Activated CD4-positive, alpha-beta T cell treated with anti-CD3 and anti-CD28 coated beads, Interleukin-2, amount 10 ng/mL, durations not matched to agents 24 days and 14 days (primary cell): ENCODE results near the gene CCSER1. TPM values are rescaled to one million over a fixed set of nuclear protein-coding genes. Genes with fewer than 3 reads are reported as not detected.
"Not testable (repeated sequence)": the region's sequence is repeated elsewhere in the genome, so short reads cannot be mapped to it uniquely, and the experiment has no call there.

Experiments used
- DNase-seq: peaks from one replicate; pipeline ENCODE4 v3.0.0; 2022
- H3K27ac Mint-ChIP-seq: one replicate; pipeline ENCODE4 v1.8.0; 2022; ENCODE audit warnings: mild to moderate bottlenecking, mixed read lengths
- H3K27me3 Mint-ChIP-seq: one replicate; pipeline ENCODE4 v1.8.0; 2022; ENCODE audit warnings: mixed read lengths
- H3K36me3 Mint-ChIP-seq: one replicate; pipeline ENCODE4 v1.8.0; 2022; ENCODE audit warnings: low read depth, mild to moderate bottlenecking, mixed read lengths
- H3K4me1 Mint-ChIP-seq: one replicate; pipeline ENCODE4 v1.8.0; 2021; ENCODE audit warnings: mixed read lengths
- H3K4me3 Mint-ChIP-seq: one replicate; pipeline ENCODE4 v1.8.0; 2022; ENCODE audit warnings: mild to moderate bottlenecking, moderate library complexity, mixed read lengths
- H3K9me3 Mint-ChIP-seq: one replicate; pipeline ENCODE4 v1.8.0; 2021; ENCODE audit warnings: mixed read lengths
- intact Hi-C: fragments of 100-400 bp; cut with micrococcal nuclease; formaldehyde crosslinking; loops from one replicate; pipeline ENCODE4 v1.15.1; 2023
- total RNA-seq: library from RNA; stranded (reverse); gene quantifications from 2 replicates; pipeline ENCODE4 v1.2.3, GENCODE V29; 2022

The CCSER1 gene
- total RNA-seq, 1 donor from 2014 or later, result not detected

- intact Hi-C loops, result no loop called here
- Mint-ChIP-seq H3K27me3 (no peaks in the 10 kb centered on the region), H3K4me1 (no peaks in the 10 kb centered on the region), H3K9me3 (no peaks in the 10 kb centered on the region), H3K36me3 (no peaks in the 10 kb centered on the region), H3K27ac (no peak overlapping the region), H3K4me3 (no peak overlapping the region)
- DNase-seq, result no peak
Observed at GRCh38 chr4:90318193-90318592, 191.0 kb downstream of the CCSER1 start.

GRCh38 chr4:90328558-90328957 lies 201.4 kb downstream of the CCSER1 start:
- H3K9me3 Mint-ChIP-seq, result no peaks in the 10 kb centered on the region
- intact Hi-C loops, result no loop called here
- DNase-seq, result no peak
- H3K4me1 Mint-ChIP-seq, result no peaks in the 10 kb centered on the region
- no peak overlapping the region for H3K27ac Mint-ChIP-seq
- no peaks in the 10 kb centered on the region for H3K27me3 Mint-ChIP-seq
- H3K4me3 Mint-ChIP-seq, result no peak overlapping the region
- no peaks in the 10 kb centered on the region for H3K36me3 Mint-ChIP-seq

DNA sequence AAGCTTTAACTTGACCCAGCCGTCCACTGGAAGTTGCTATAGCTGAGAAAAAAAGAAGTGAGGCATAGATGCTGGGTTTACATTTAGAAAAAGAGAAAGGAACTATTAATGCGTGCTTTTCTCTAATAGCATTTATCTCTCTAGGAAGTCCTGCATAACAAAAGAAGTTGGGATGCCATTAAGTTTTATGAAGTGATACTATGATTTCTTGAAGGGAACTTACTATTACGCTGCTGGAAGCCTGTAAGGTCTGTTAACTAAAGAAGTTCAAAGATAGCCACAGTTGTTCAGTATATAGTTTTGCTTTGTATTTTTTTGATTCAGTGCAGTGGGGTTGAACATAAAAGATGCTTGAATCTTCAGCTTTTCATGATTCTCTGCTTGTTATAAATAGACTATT lies 203.4 kb downstream of the CCSER1 start:
- H3K9me3 Mint-ChIP-seq, result no peaks in the 10 kb centered on the region
- no peaks in the 10 kb centered on the region for H3K4me1 Mint-ChIP-seq
- H3K27ac Mint-ChIP-seq, result no peak overlapping the region
- H3K27me3 Mint-ChIP-seq, result no peaks in the 10 kb centered on the region
- no peak for DNase-seq
- intact Hi-C loops, result no loop called here
- no peak overlapping the region for H3K4me3 Mint-ChIP-seq
- H3K36me3 Mint-ChIP-seq, result no peaks in the 10 kb centered on the region

GRCh38 chr4:90345549-90346215 lies 218.5 kb downstream of the CCSER1 start:
- intact Hi-C loops, result no loop called here
- no peak overlapping the region for H3K27ac Mint-ChIP-seq
- H3K27me3 Mint-ChIP-seq, result no peaks in the 10 kb centered on the region
- H3K4me1 Mint-ChIP-seq, result no peaks in the 10 kb centered on the region
- no peak overlapping the region for H3K4me3 Mint-ChIP-seq
- H3K36me3 Mint-ChIP-seq, result no peaks in the 10 kb centered on the region
- no peaks in the 10 kb centered on the region for H3K9me3 Mint-ChIP-seq
- DNase-seq, result no peak

DNA sequence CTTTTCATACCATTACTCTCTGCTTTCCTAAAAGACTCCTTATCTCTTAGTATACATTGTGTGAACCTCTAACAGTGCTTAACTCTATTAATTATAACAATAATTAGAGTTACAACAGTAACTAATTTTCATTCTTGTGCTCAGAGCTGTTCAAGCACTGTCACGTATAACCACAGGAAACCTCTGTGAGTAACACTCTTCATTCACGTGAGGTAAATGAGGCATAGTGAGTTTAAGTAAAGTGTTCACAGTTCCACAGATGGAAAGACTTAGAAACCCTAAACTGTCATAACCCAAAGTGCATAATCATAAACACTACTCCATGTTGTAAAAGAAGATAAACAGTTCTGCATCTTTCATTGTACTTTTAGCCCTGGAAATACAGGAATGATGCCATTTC lies 222.4 kb downstream of the CCSER1 start:
- Mint-ChIP-seq H3K36me3 (no peaks in the 10 kb centered on the region), H3K4me3 (no peak overlapping the region), H3K27me3 (no peaks in the 10 kb centered on the region), H3K4me1 (no peaks in the 10 kb centered on the region), H3K9me3 (no peaks in the 10 kb centered on the region), H3K27ac (no peak overlapping the region)
- intact Hi-C loops, result no loop called here
- DNase-seq, result no peak

- Mint-ChIP-seq H3K27me3 (no peaks in the 10 kb centered on the region), H3K27ac (no peak overlapping the region), H3K4me1 (no peaks in the 10 kb centered on the region), H3K9me3 (no peaks in the 10 kb centered on the region), H3K36me3 (no peaks in the 10 kb centered on the region), H3K4me3 (no peak overlapping the region)
- intact Hi-C loops, result no loop called here
- DNase-seq, result no peak
Observed at GRCh38 chr4:90357117-90357710, 230.0 kb downstream of the CCSER1 start.

- Mint-ChIP-seq H3K4me1 (no peaks in the 10 kb centered on the region), H3K9me3 (no peaks in the 10 kb centered on the region), H3K36me3 (no peaks in the 10 kb centered on the region), H3K27ac (no peak overlapping the region), H3K27me3 (no peaks in the 10 kb centered on the region), H3K4me3 (no peak overlapping the region)
- DNase-seq, result no peak
- intact Hi-C loops, result no loop called here
Observed at GRCh38 chr4:90375081-90375480, 247.9 kb downstream of the CCSER1 start.

GRCh38 chr4:90393215-90393614 lies 266.0 kb downstream of the CCSER1 start:
- no peaks in the 10 kb centered on the region for H3K9me3 Mint-ChIP-seq
- H3K27ac Mint-ChIP-seq, result no peak overlapping the region
- no peak for DNase-seq
- no peaks in the 10 kb centered on the region for H3K4me1 Mint-ChIP-seq
- H3K27me3 Mint-ChIP-seq, result no peaks in the 10 kb centered on the region
- H3K36me3 Mint-ChIP-seq, result no peaks in the 10 kb centered on the region
- intact Hi-C loops, result no loop called here
- H3K4me3 Mint-ChIP-seq, result no peak overlapping the region

DNA sequence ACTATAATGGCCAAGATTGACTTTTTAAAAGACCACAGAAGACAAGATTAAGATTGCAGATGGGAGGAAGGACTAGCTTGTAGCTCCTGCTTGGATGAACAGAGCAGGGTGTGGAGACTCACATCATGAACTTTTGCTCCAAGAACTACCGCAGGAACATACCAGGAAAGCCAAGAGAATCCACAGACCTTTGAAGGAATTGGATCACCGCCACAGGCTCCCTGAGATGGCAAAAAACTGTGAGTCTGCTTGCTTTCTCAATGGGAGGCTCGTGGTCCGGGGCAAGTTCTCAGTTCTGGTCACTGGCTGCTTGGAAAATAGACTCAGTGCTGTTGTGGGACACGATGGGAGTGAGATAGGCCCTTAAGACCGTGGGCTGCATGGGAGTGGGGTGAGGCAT lies 276.6 kb downstream of the CCSER1 start:
- no peak for DNase-seq
- H3K27ac Mint-ChIP-seq, result no peak overlapping the region
- no peaks in the 10 kb centered on the region for H3K27me3 Mint-ChIP-seq
- H3K9me3 Mint-ChIP-seq, result no peaks in the 10 kb centered on the region
- H3K4me1 Mint-ChIP-seq, result no peaks in the 10 kb centered on the region
- intact Hi-C loops, result no loop called here
- no peak overlapping the region for H3K4me3 Mint-ChIP-seq
- H3K36me3 Mint-ChIP-seq, result no peaks in the 10 kb centered on the region

DNA sequence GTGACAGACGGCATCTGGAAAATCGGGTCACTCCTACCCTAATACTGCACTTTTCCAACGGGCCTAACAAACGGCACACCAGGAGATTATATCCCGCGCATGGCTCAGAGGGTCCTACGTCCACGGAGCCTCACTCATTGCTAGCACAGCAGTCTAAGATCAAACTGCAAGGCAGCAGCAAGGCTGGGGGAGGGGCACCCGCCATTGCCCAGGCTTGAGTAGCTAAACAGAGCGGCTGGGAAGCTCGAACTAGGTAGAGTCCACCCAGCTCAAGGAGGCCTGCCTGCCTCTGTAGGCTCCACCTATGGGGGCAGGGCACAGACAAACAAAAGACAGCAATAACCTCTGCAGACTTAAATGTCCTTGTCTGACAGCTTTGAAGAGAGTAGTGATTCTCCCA lies 280.7 kb downstream of the CCSER1 start:
- H3K36me3 Mint-ChIP-seq, H3K9me3 Mint-ChIP-seq, intact Hi-C loops, H3K4me3 Mint-ChIP-seq, H3K27me3 Mint-ChIP-seq, H3K4me1 Mint-ChIP-seq, DNase-seq, H3K27ac Mint-ChIP-seq: not testable (repeated sequence)

GRCh38 chr4:90412786-90413185 lies 285.6 kb downstream of the CCSER1 start:
- H3K4me3 Mint-ChIP-seq, H3K9me3 Mint-ChIP-seq, DNase-seq, H3K27ac Mint-ChIP-seq, H3K36me3 Mint-ChIP-seq, H3K4me1 Mint-ChIP-seq, H3K27me3 Mint-ChIP-seq, intact Hi-C loops: not testable (repeated sequence)

DNA sequence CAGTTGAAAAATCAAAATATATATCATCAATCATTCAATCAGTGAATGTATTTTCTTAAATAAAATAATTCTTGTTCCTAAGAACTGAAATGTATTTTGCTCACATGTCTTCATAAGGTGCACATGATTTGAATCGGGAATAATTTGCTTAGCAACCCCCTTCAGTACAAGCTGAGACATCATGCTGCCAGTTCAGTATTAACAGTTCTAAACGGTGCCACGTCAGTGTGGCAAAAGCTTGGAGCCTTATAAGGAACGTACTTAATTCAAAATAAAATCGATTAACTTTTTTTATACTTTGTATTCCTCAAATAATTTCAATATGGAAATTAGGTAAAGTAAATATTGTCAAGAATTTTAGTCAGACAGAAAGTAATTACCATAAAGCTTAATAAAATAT lies 287.9 kb downstream of the CCSER1 start:
- Mint-ChIP-seq H3K4me1 (no peaks in the 10 kb centered on the region), H3K4me3 (no peak overlapping the region), H3K9me3 (no peaks in the 10 kb centered on the region), H3K27me3 (no peaks in the 10 kb centered on the region), H3K27ac (no peak overlapping the region), H3K36me3 (no peaks in the 10 kb centered on the region)
- intact Hi-C loops, result no loop called here
- no peak for DNase-seq

GRCh38 chr4:90419124-90419711 lies 292.0 kb downstream of the CCSER1 start:
- Mint-ChIP-seq H3K27me3 (no peaks in the 10 kb centered on the region), H3K36me3 (no peaks in the 10 kb centered on the region), H3K27ac (no peak overlapping the region), H3K4me3 (no peak overlapping the region), H3K9me3 (no peaks in the 10 kb centered on the region), H3K4me1 (no peaks in the 10 kb centered on the region)
- no peak for DNase-seq
- intact Hi-C loops, result no loop called here

- DNase-seq, result no peak
- H3K27me3 Mint-ChIP-seq, result no peaks in the 10 kb centered on the region
- H3K36me3 Mint-ChIP-seq, result no peaks in the 10 kb centered on the region
- intact Hi-C loops, result no loop called here
- no peak overlapping the region for H3K4me3 Mint-ChIP-seq
- H3K27ac Mint-ChIP-seq, result no peak overlapping the region
- H3K9me3 Mint-ChIP-seq, result no peaks in the 10 kb centered on the region
- no peaks in the 10 kb centered on the region for H3K4me1 Mint-ChIP-seq
Observed at GRCh38 chr4:90421161-90421560, 294.0 kb downstream of the CCSER1 start.

DNA sequence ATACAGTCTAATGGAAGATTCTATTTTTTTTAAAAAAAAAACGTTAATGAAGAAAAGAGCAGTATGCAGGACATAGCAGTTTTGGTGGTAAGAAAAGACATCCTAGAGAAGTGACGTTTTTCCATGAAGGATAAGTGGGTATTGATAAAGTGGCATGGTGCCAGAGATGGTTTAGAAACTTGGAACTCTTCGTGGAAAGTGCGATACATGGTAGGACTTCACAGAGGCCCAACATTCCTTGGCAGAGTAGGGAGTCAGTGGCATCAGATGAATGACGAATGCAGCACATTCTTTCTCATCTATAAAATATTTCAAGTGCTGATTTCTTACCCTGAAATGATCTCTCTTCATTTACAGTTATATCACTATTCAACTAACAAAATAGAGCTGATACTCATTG lies 298.7 kb downstream of the CCSER1 start:
- Mint-ChIP-seq H3K27ac (no peak overlapping the region), H3K4me3 (no peak overlapping the region), H3K36me3 (no peaks in the 10 kb centered on the region), H3K9me3 (no peaks in the 10 kb centered on the region), H3K4me1 (no peaks in the 10 kb centered on the region), H3K27me3 (no peaks in the 10 kb centered on the region)
- no peak for DNase-seq
- intact Hi-C loops, result no loop called here
